ENCODE data around the gene VEZT. TPM values are rescaled to one million over a fixed set of nuclear protein-coding genes. Genes with fewer than 3 reads are reported as not detected.
A peak's percentile ranks its signal among the peaks of the same experiment; 100 is the strongest.

VEZT gene
- total and polyA plus RNA-seq, 9 of the 15 experiments (the other 6 are each of a cell fraction or from before 2014, with no cell fraction given): 16.1 to 61.5 (median 32.6) TPM

DNA sequence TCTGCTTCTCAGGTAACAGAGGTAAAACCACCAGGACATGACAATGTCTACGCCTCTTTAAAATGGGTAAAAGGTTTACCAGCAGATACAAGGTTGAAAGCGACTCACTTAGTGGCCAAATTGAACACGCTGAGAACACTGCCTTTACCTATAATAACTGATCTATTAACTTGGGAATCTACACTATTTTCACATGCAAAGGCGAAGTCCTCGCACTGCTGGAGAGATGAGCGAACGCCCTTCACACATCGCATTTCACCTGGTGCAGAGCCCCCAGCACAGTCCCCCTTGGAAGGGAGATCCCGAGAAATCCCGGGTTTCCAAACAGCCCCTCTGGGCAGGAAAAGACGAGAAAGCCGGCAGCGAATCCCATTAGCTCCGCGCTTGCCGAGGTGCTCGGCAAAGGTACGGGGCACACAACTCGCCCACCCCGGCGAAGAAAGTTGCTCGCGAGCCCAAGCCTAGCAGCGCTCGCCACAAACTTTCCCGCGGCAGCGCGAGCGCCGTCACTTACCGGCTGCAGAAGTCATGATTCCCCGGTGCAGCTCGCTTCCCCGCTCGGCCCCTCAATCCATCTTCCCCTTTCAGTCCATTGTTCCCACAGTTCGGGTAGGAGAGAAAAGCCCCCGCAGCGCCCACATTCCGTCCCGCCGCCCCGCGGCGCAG is 763 bp upstream of the VEZT start (continued):
- TF ChIP-seq, protein P1, sequence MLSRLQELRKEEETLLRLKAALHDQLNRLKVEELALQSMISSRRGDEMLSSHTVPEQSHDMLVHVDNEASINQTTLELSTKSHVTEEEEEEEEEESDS (CRISPR knock-in tag; IDR thresholded peaks at IDR 0.05): no peak
- TF ChIP-seq, protein P2, sequence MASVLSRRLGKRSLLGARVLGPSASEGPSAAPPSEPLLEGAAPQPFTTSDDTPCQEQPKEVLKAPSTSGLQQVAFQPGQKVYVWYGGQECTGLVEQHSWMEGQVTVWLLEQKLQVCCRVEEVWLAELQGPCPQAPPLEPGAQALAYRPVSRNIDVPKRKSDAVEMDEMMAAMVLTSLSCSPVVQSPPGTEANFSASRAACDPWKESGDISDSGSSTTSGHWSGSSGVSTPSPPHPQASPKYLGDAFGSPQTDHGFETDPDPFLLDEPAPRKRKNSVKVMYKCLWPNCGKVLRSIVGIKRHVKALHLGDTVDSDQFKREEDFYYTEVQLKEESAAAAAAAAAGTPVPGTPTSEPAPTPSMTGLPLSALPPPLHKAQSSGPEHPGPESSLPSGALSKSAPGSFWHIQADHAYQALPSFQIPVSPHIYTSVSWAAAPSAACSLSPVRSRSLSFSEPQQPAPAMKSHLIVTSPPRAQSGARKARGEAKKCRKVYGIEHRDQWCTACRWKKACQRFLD (CRISPR knock-in tag; IDR thresholded peaks at IDR 0.05): no peak
- TF ChIP-seq, protein P3, sequence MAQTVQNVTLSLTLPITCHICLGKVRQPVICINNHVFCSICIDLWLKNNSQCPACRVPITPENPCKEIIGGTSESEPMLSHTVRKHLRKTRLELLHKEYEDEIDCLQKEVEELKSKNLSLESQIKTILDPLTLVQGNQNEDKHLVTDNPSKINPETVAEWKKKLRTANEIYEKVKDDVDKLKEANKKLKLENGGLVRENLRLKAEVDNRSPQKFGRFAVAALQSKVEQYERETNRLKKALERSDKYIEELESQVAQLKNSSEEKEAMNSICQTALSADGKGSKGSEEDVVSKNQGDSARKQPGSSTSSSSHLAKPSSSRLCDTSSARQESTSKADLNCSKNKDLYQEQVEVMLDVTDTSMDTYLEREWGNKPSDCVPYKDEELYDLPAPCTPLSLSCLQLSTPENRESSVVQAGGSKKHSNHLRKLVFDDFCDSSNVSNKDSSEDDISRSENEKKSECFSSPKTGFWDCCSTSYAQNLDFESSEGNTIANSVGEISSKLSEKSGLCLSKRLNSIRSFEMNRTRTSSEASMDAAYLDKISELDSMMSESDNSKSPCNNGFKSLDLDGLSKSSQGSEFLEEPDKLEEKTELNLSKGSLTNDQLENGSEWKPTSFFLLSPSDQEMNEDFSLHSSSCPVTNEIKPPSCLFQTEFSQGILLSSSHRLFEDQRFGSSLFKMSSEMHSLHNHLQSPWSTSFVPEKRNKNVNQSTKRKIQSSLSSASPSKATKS (CRISPR knock-in tag; IDR thresholded peaks at IDR 0.05): no peak
- TF ChIP-seq FOXA3 (CRISPR knock-in tag; conservative IDR thresholded peaks at IDR 0.05 in 1 of 2, IDR thresholded peaks at IDR 0.05 in 1 of 2) (no peak), RBM22 (IDR thresholded peaks at IDR 0.05; ENCODE audit: low read depth, low read length, poor library complexity, severe bottlenecking) (no peak), SRSF1 (IDR thresholded peaks at IDR 0.05; ENCODE audit: low read depth, low read length) (no peak), RREB1 (CRISPR knock-in tag; IDR thresholded peaks at IDR 0.05) (no peak), TARDBP (IDR thresholded peaks at IDR 0.05) (peak; percentile 28; the same call in 1 of the 2 replicates), KAT2B (IDR thresholded peaks at IDR 0.05; ENCODE audit: low read depth, low read length) (no peak), ZNF436 (CRISPR knock-in tag; IDR thresholded peaks at IDR 0.05) (no peak), ZNF77 (CRISPR knock-in tag; IDR thresholded peaks at IDR 0.05) (no peak), CBX5 (IDR thresholded peaks at IDR 0.05; ENCODE audit: borderline replicate concordance, low read depth) (no peak), SNRNP70 (optimal IDR thresholded peaks at IDR 0.05; ENCODE audit: low read depth, low read length) (no peak)
- TF ChIP-seq, protein P4, sequence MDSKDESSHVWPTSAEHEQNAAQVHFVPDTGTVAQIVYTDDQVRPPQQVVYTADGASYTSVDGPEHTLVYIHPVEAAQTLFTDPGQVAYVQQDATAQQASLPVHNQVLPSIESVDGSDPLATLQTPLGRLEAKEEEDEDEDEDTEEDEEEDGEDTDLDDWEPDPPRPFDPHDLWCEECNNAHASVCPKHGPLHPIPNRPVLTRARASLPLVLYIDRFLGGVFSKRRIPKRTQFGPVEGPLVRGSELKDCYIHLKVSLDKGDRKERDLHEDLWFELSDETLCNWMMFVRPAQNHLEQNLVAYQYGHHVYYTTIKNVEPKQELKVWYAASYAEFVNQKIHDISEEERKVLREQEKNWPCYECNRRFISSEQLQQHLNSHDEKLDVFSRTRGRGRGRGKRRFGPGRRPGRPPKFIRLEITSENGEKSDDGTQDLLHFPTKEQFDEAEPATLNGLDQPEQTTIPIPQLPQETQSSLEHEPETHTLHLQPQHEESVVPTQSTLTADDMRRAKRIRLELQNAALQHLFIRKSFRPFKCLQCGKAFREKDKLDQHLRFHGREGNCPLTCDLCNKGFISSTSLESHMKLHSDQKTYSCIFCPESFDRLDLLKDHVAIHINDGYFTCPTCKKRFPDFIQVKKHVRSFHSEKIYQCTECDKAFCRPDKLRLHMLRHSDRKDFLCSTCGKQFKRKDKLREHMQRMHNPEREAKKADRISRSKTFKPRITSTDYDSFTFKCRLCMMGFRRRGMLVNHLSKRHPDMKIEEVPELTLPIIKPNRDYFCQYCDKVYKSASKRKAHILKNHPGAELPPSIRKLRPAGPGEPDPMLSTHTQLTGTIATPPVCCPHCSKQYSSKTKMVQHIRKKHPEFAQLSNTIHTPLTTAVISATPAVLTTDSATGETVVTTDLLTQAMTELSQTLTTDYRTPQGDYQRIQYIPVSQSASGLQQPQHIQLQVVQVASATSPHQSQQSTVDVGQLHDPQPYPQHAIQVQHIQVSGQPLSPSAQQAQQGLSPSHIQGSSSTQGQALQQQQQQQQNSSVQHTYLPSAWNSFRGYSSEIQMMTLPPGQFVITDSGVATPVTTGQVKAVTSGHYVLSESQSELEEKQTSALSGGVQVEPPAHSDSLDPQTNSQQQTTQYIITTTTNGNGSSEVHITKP (IDR thresholded peaks at IDR 0.05; ENCODE audit: partially characterized antibody): no peak

Data from K562 (cell line).